Measurements from ENCODE around the gene FOXE3.

Gene FOXE3

DNA sequence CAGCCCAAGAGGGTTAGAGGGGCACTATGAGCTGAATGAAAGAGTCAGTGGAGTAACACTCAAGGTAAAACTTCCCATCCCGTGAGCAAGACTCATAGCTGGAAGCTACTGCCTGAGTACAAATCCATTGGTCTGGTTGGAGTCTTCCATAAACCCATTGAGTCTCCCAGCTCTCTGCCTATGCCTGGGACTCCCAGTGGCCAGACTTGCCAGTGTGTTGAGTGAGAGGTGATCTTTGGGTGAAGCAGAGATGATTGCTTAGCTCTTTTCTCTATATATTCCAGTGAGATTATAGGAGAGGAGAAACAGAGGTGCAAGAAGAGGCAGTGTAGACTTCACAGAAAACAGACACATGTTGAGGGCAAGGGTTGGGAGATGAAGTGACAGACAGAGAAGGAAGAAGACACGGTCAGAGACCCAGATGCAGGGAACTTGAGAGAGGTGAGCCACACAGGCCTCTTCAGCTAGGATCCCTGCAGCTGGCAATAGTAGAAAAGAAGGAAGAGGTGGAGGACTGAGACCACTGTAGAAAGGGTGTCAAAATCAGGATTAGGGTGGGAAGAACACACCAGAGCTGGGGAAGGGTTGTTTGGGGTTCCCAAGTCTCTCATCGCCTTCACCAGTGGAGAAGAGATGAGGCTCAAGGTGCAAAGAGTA, 25.5 kb downstream of the FOXE3 start:
- Histone ChIP-seq H3K9me3 (ENCODE audit: control insufficient read depth, insufficient read depth, low read length) (no peaks in the 10 kb centered on the region), H3K27me3 (ENCODE audit: control insufficient read depth, insufficient read depth, low read length) (peaks cover 99% of the 10 kb centered on the region), H3K4me1 (ENCODE audit: control insufficient read depth, insufficient read depth, low read length) (peaks cover 37% of the 10 kb centered on the region), H3K36me3 (ENCODE audit: control insufficient read depth, insufficient read depth, low read length) (no peaks in the 10 kb centered on the region), H3K4me3 (ENCODE audit: low read depth, low read length) (no peak overlapping the region), H3K27ac (ENCODE audit: low read depth, low read length) (no peak overlapping the region), H3K9ac (ENCODE audit: low read depth, low read length) (no peak overlapping the region)

DNA sequence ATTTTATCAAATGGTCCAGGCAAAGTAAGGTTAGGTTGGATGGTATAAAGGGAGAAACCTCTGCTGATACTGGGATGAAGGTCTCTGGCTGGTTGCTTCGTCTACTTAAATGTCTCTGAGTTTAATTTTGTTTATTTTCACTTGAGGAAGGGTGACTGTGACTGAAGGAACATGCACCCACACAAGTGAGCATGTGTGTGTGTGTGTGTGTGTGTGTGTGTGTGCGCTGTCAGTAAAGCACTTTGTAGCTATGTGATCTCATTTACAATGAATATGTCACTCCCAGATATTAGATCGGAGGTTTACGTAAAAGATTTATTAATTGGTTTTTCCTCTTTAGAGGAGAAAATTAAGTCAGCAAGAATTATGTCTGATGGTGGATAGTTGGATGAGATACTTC, 26.1 kb downstream of the FOXE3 start:
- Histone ChIP-seq H3K4me3 (ENCODE audit: low read depth, low read length) (no peak overlapping the region), H3K9ac (ENCODE audit: low read depth, low read length) (no peak overlapping the region), H3K9me3 (ENCODE audit: control insufficient read depth, insufficient read depth, low read length) (no peaks in the 10 kb centered on the region), H3K4me1 (ENCODE audit: control insufficient read depth, insufficient read depth, low read length) (peaks cover 33% of the 10 kb centered on the region), H3K36me3 (ENCODE audit: control insufficient read depth, insufficient read depth, low read length) (no peaks in the 10 kb centered on the region), H3K27me3 (ENCODE audit: control insufficient read depth, insufficient read depth, low read length) (peaks cover 99% of the 10 kb centered on the region), H3K27ac (ENCODE audit: low read depth, low read length) (no peak overlapping the region)

- H3K36me3 ChIP-seq (ENCODE audit: control insufficient read depth, insufficient read depth, low read length) = no peaks in the 10 kb centered on the region
- H3K9me3 ChIP-seq (ENCODE audit: control insufficient read depth, insufficient read depth, low read length) = no peaks in the 10 kb centered on the region
- no peak overlapping the region for H3K9ac ChIP-seq (ENCODE audit: low read depth, low read length)
- H3K4me3 ChIP-seq (ENCODE audit: low read depth, low read length) = 0 out of 2 replicates have a peak overlapping the region, but pooled peaks have one; percentile 45
- H3K27ac ChIP-seq (ENCODE audit: low read depth, low read length) = no peak overlapping the region
- H3K4me1 ChIP-seq (ENCODE audit: control insufficient read depth, insufficient read depth, low read length) = peaks cover 33% of the 10 kb centered on the region
- H3K27me3 ChIP-seq (ENCODE audit: control insufficient read depth, insufficient read depth, low read length) = peaks cover 100% of the 10 kb centered on the region
Measured at GRCh38 chr1:47442842-47443529, 26.9 kb downstream of the FOXE3 start.

DNA sequence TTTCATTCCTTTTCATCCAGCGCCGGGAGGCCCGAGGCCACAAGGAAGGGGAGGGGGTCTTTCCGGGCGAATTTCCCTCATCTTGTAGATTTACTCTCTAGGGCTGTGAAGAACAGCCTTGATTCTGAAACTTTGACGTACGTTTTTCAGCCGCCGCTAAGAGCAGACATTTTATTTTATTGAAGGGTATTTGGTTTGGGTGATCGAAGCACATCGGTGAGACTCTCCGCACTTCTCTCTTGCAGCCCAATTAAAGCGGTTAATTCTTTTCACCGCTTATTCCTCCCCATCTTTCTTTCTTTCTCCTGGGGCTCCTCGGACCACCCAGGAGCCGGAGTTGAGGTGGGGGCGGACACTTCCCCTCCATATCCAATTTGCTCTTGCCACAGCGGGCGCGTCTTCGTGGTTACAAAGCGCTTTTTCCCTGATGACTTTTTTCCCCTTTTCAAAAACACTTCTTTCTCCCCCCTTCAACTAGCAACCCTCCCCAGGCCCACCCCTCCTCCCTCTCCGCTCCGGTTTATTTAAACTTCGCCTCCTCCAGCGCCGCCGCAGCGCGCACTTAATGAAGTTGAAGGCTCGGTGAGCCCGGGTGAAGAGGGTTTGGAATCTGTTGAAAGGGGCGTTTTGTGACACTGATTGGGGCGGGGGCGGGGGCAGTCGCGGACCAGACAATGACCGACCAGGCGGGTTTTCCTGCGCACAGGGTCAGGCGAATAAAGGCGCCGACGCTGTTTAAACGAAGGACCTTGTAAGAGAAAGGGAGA, 27.6 kb downstream of the FOXE3 start:
- H3K9ac ChIP-seq (ENCODE audit: low read depth, low read length) = no peak overlapping the region
- no peak overlapping the region for H3K27ac ChIP-seq (ENCODE audit: low read depth, low read length)
- no peaks in the 10 kb centered on the region for H3K36me3 ChIP-seq (ENCODE audit: control insufficient read depth, insufficient read depth, low read length)
- H3K4me3 ChIP-seq (ENCODE audit: low read depth, low read length) = peak overlapping the region; percentile 45
- H3K27me3 ChIP-seq (ENCODE audit: control insufficient read depth, insufficient read depth, low read length) = peaks cover 100% of the 10 kb centered on the region
- H3K9me3 ChIP-seq (ENCODE audit: control insufficient read depth, insufficient read depth, low read length) = no peaks in the 10 kb centered on the region
- peaks cover 33% of the 10 kb centered on the region for H3K4me1 ChIP-seq (ENCODE audit: control insufficient read depth, insufficient read depth, low read length)

- no peak overlapping the region for H3K9ac ChIP-seq (ENCODE audit: low read depth, low read length)
- peaks cover 33% of the 10 kb centered on the region for H3K4me1 ChIP-seq (ENCODE audit: control insufficient read depth, insufficient read depth, low read length)
- no peak overlapping the region for H3K27ac ChIP-seq (ENCODE audit: low read depth, low read length)
- H3K27me3 ChIP-seq (ENCODE audit: control insufficient read depth, insufficient read depth, low read length) = peaks cover 100% of the 10 kb centered on the region
- no peaks in the 10 kb centered on the region for H3K36me3 ChIP-seq (ENCODE audit: control insufficient read depth, insufficient read depth, low read length)
- peak overlapping the region; percentile 45 for H3K4me3 ChIP-seq (ENCODE audit: low read depth, low read length)
- no peaks in the 10 kb centered on the region for H3K9me3 ChIP-seq (ENCODE audit: control insufficient read depth, insufficient read depth, low read length)
Measured at GRCh38 chr1:47444297-47444561, 28.1 kb downstream of the FOXE3 start.

- Histone ChIP-seq H3K36me3 (ENCODE audit: control insufficient read depth, insufficient read depth, low read length) (no peaks in the 10 kb centered on the region), H3K4me3 (ENCODE audit: low read depth, low read length) (peak overlapping the region; percentile 45), H3K27me3 (ENCODE audit: control insufficient read depth, insufficient read depth, low read length) (peaks cover 100% of the 10 kb centered on the region), H3K27ac (ENCODE audit: low read depth, low read length) (no peak overlapping the region), H3K9ac (ENCODE audit: low read depth, low read length) (no peak overlapping the region), H3K9me3 (ENCODE audit: control insufficient read depth, insufficient read depth, low read length) (no peaks in the 10 kb centered on the region), H3K4me1 (ENCODE audit: control insufficient read depth, insufficient read depth, low read length) (peaks cover 35% of the 10 kb centered on the region)
Measured at GRCh38 chr1:47444562-47445465, 28.7 kb downstream of the FOXE3 start.

DNA sequence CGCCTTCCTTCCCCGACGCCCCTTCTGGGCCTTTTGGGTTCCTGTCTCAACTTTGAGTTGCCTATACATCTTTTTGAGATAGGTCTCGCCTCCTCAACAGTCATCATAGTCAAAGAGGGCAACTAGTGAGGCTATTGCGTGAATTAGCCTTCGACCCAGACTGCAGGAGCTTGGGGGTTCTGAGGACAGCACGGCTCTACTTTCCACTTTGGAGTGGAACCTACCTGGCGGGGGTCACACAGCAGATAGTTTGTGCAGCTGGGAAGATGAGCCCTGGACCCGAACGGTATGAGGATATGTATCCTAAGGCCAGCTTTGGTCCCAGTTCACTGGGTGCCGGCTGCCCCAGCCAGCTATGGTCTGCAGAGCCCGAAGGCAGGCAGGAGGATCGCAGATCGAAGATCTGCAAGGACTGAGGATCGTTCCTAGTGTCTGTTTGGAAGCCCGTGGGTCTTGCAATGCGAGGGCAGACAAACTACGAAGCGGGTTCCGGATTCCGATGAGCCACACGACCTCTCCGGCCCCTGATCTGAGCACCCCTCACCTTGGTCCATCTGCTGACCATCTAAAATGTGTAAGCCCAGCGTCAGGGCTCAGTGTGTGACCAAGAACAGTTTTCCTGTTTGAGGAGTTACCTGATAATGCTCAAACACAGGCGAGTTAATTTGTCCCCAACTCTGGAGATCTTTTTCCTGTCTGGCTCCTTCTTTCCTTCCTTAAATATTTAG, 29.9 kb downstream of the FOXE3 start:
- H3K27me3 ChIP-seq (ENCODE audit: control insufficient read depth, insufficient read depth, low read length) = peaks cover 100% of the 10 kb centered on the region
- peaks cover 35% of the 10 kb centered on the region for H3K4me1 ChIP-seq (ENCODE audit: control insufficient read depth, insufficient read depth, low read length)

DNA sequence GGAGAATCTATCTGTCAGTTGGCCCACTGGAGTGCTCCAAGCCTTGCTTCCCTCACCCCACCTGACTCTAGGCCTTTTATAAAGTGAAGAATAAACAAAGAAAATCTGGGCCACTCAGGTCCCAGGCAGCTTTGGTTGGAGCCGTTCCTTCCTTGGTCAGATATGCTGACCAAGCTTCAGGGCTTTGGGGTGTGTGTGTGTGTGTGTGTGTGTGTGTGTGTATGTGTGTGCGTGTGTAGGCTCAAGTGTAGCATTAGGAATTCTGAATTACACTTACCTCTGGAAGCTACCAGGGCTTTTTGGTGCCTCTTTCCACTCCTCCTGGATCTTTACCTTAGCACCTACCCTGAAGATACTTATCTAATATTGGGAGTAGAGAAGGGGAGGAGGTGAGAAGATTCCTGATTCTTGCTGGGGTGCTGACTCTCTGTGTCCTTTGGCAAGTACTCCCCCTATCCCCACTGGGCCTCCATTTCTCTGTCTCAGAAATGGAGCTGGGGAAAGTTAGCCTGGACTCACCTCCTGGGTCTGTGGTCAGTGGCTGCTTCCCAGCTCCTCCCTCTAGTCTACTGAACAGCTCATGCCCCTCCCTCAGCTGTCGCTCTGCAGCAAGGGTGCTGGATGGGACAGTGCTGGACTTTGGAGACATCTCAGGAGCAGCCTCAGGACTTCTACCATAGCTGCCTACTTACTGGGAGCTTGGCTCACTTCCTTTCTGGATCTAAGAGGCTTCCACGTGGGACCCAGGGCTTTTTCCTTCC, 32.6 kb downstream of the FOXE3 start:
- H3K27ac ChIP-seq (ENCODE audit: low read depth, low read length) = no peak overlapping the region
- H3K4me1 ChIP-seq (ENCODE audit: control insufficient read depth, insufficient read depth, low read length) = peaks cover 28% of the 10 kb centered on the region
- no peak overlapping the region for H3K4me3 ChIP-seq (ENCODE audit: low read depth, low read length)
- no peaks in the 10 kb centered on the region for H3K9me3 ChIP-seq (ENCODE audit: control insufficient read depth, insufficient read depth, low read length)
- no peaks in the 10 kb centered on the region for H3K36me3 ChIP-seq (ENCODE audit: control insufficient read depth, insufficient read depth, low read length)
- H3K27me3 ChIP-seq (ENCODE audit: control insufficient read depth, insufficient read depth, low read length) = peaks cover 98% of the 10 kb centered on the region
- H3K9ac ChIP-seq (ENCODE audit: low read depth, low read length) = no peak overlapping the region

More for the DNA sequence above, 29.9 kb downstream of the FOXE3 start:
- 0 out of 2 replicates have a peak overlapping the region, but pooled peaks have one; percentile 8 for H3K4me3 ChIP-seq (ENCODE audit: low read depth, low read length)
- H3K36me3 ChIP-seq (ENCODE audit: control insufficient read depth, insufficient read depth, low read length) = no peaks in the 10 kb centered on the region
- H3K9ac ChIP-seq (ENCODE audit: low read depth, low read length) = no peak overlapping the region
- H3K9me3 ChIP-seq (ENCODE audit: control insufficient read depth, insufficient read depth, low read length) = no peaks in the 10 kb centered on the region
- H3K27ac ChIP-seq (ENCODE audit: low read depth, low read length) = no peak overlapping the region

DNA sequence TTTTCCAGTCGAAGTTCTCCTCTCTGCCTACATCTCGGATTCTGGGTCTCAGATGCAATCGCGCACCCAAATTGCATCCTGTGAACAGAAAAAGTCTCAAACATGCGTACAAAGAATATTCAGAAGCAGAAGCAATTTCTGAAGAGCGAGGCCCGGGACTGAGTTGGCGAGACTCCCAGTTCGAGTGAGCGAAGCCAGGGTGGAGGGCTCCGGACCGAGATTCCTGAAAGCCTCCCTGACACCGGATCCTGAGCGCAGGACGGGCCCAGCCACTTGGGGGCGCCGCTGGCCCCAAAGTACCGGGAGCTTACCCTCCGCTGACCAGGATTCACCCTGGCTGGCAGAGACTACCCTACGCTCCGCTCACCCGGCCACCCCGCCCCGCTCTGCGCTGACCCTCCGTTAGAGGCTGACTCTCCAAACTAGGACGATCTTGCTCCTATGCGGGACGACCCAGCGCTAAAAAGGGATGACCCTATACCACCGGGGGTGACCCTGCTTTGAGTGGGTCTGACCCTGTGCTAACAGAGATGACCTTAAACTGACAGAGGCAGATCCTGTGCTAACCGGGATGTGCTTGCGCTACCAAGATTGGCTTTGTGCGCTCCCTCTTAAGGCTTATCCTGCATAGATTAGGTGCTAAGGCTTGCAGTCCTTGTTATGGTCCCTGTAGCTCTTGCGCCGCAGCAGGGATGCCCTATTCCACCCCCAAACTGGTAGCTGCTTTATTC, 33.9 kb downstream of the FOXE3 start:
- H3K27ac ChIP-seq (ENCODE audit: low read depth, low read length) = no peak overlapping the region
- H3K9me3 ChIP-seq (ENCODE audit: control insufficient read depth, insufficient read depth, low read length) = no peaks in the 10 kb centered on the region
- no peaks in the 10 kb centered on the region for H3K36me3 ChIP-seq (ENCODE audit: control insufficient read depth, insufficient read depth, low read length)
- H3K27me3 ChIP-seq (ENCODE audit: control insufficient read depth, insufficient read depth, low read length) = peaks cover 86% of the 10 kb centered on the region
- peaks cover 17% of the 10 kb centered on the region for H3K4me1 ChIP-seq (ENCODE audit: control insufficient read depth, insufficient read depth, low read length)
- no peak overlapping the region for H3K9ac ChIP-seq (ENCODE audit: low read depth, low read length)
- peak overlapping the region; percentile 8; the same call in 1 of the 2 replicates for H3K4me3 ChIP-seq (ENCODE audit: low read depth, low read length)
